H1 (cell line): ENCODE measurements around the gene AQP11. TPM values are rescaled to one million over a fixed set of nuclear protein-coding genes. Genes with fewer than 3 reads are reported as not detected.

Experiments used
- CTCF ChIA-PET: fragments of 300-600 bp; sonication (Branson Sonifier 250); formaldehyde crosslinking; loops from one replicate; lab custom pipeline; 2021; ENCODE audit not compliant: partially characterized antibody; lab: Charles Lee
- POLR2A ChIA-PET: fragments of 300-600 bp; sonication (Branson Sonifier 250); formaldehyde crosslinking; loops from one replicate; lab custom pipeline; 2021; ENCODE audit warnings: inconsistent platforms; ENCODE audit not compliant: partially characterized antibody; lab: Charles Lee
- DNase-seq, 2 experiments: peaks; one replicate each; pipeline versions ENCODE4 v3.0.0 to v3.0.0-alpha.2; 2010 to 2022; ENCODE audit warnings: low spot score in 2 of 2, low read depth in 1 of 2, mixed read lengths in 1 of 2
- FAIRE-seq: peaks from 2 replicates; lab custom pipeline; 2011; peaks lifted over from hg19 to GRCh38; lab: Jason Lieb, UNC
- H2AFZ ChIP-seq: 2 replicates; pipeline ENCODE4 v1.8.1; 2012; ENCODE audit warnings: low read length, inconsistent platforms
- H2AK5ac ChIP-seq: 2 replicates; pipeline ENCODE4 v1.6.1; 2013; ENCODE audit warnings: low read depth, low read length
- H2BK120ac ChIP-seq: replicated peaks from 2 replicates; pipeline ENCODE3; 2013; ENCODE audit warnings: low read depth, low read length, inconsistent platforms
- H2BK12ac ChIP-seq: 2 replicates; pipeline ENCODE4 v1.6.1; 2013; ENCODE audit warnings: low read depth, low read length
- H2BK15ac ChIP-seq: 2 replicates; pipeline ENCODE4 v1.6.1; 2013; ENCODE audit warnings: low read length
- H2BK20ac ChIP-seq: 2 replicates; pipeline ENCODE4 v1.6.1; 2013; ENCODE audit warnings: low read length
- H2BK5ac ChIP-seq: 2 replicates; pipeline ENCODE4 v1.6.1; 2013; ENCODE audit warnings: low read depth, low read length
- H3K14ac ChIP-seq: 2 replicates; pipeline ENCODE4 v1.6.1; 2013; ENCODE audit warnings: inconsistent platforms; ENCODE audit not compliant: insufficient read length
- H3K18ac ChIP-seq: 2 replicates; pipeline ENCODE4 v1.6.1; 2013; ENCODE audit warnings: low read length; ENCODE audit errors: extremely low read depth
- H3K23ac ChIP-seq: 2 replicates; pipeline ENCODE4 v1.6.1; 2013; ENCODE audit warnings: inconsistent platforms; ENCODE audit not compliant: insufficient read length
- H3K23me2 ChIP-seq: 2 replicates; pipeline ENCODE4 v1.6.1; 2013; ENCODE audit warnings: low read depth, low read length
- H3K27ac ChIP-seq: 2 replicates; pipeline ENCODE4 v1.6.1; 2011; ENCODE audit warnings: low read depth, low read length, inconsistent platforms
- H3K27me3 ChIP-seq, 4 experiments: replicated peaks in 1 of 4; 1 replicate in 1 of 4; 2 replicates in 3 of 4; pipeline versions ENCODE4 v1.6.1 to v1.8.1; 2011 to 2013; ENCODE audit warnings: low read length in 3 of 4, mild to moderate bottlenecking in 3 of 4, inconsistent platforms in 2 of 4, mixed read lengths in 2 of 4, moderate library complexity in 1 of 4; ENCODE audit not compliant: control insufficient read depth in 3 of 4, insufficient read depth in 3 of 4; ENCODE audit errors: extremely low read depth in 1 of 4
- H3K36me3 ChIP-seq, 4 experiments: 2 replicates each; pipeline versions ENCODE4 v1.6.1 to v1.8.1; 2011 to 2013; ENCODE audit warnings: mild to moderate bottlenecking in 4 of 4, low read length in 3 of 4, moderate library complexity in 2 of 4, control low read depth in 1 of 4, inconsistent platforms in 1 of 4; ENCODE audit not compliant: insufficient read depth in 4 of 4, control insufficient read depth in 2 of 4
- H3K4ac ChIP-seq: replicated peaks from 2 replicates; pipeline ENCODE3; 2013; ENCODE audit warnings: low read length, low read depth, mixed read lengths, inconsistent platforms; ENCODE audit not compliant: insufficient read length
- H3K4me1 ChIP-seq, 4 experiments: replicated peaks in 1 of 4; 1 replicate in 1 of 4; 2 replicates in 3 of 4; pipeline versions ENCODE4 v1.6.1 to v1.8.1; 2011 to 2013; ENCODE audit warnings: low read length in 3 of 4, inconsistent platforms in 2 of 4, mixed read lengths in 1 of 4; ENCODE audit not compliant: insufficient read depth in 4 of 4, control insufficient read depth in 3 of 4
- H3K4me2 ChIP-seq, 2 experiments: 2 replicates each; pipeline versions ENCODE4 v1.6.1 to v1.8.1; 2011 to 2013; ENCODE audit warnings: low read depth in 2 of 2, low read length in 2 of 2, control low read depth in 1 of 2, inconsistent platforms in 1 of 2, mild to moderate bottlenecking in 1 of 2; ENCODE audit not compliant: insufficient read depth in 1 of 2
- H3K4me3 ChIP-seq, 4 experiments: fragments of 200-600, 300-600 bp in 1 of 4; sonication (generic), shearing (Covaris generic), sonication (Bioruptor Twin) in 1 of 4; 2 replicates each; pipeline versions ENCODE4 v1.5.1 to v1.8.1; 2011 to 2016; ENCODE audit warnings: low read length in 4 of 4, low read depth in 3 of 4, control low read depth in 2 of 4, inconsistent platforms in 2 of 4, mild to moderate bottlenecking in 2 of 4, mixed read lengths in 1 of 4, moderate library complexity in 1 of 4; ENCODE audit not compliant: insufficient read depth in 2 of 4; ENCODE audit errors: extremely low read depth in 1 of 4
- H3K56ac ChIP-seq: replicated peaks from 2 replicates; pipeline ENCODE3; 2013; ENCODE audit warnings: low read depth, mild to moderate bottlenecking, mixed read lengths, low read length, inconsistent platforms; ENCODE audit not compliant: insufficient read length
- H3K79me1 ChIP-seq: 2 replicates; pipeline ENCODE4 v1.6.1; 2013; ENCODE audit warnings: low read depth, low read length, control low read depth
- H3K79me2 ChIP-seq, 2 experiments: 2 replicates each; pipeline versions ENCODE4 v1.6.1 to v1.8.1; 2012 to 2013; ENCODE audit warnings: low read length in 2 of 2, mild to moderate bottlenecking in 2 of 2, inconsistent platforms in 1 of 2; ENCODE audit not compliant: insufficient read depth in 2 of 2, control insufficient read depth in 1 of 2
- H3K9ac ChIP-seq, 4 experiments: replicated peaks in 1 of 4; 1 replicate in 1 of 4; 2 replicates in 3 of 4; pipeline versions ENCODE4 v1.6.1 to v1.8.1; 2011 to 2013; ENCODE audit warnings: low read depth in 3 of 4, low read length in 3 of 4, control low read depth in 2 of 4, mild to moderate bottlenecking in 2 of 4, moderate library complexity in 2 of 4, inconsistent platforms in 1 of 4; ENCODE audit errors: extremely low read depth in 1 of 4
- H3K9me3 ChIP-seq, 2 experiments: 2 replicates each; pipeline versions ENCODE4 v1.6.1 to v1.8.1; 2012 to 2013; ENCODE audit warnings: mild to moderate bottlenecking in 2 of 2, moderate library complexity in 2 of 2, control low read depth in 1 of 2, inconsistent platforms in 1 of 2, low read depth in 1 of 2, low read length in 1 of 2, mixed read lengths in 1 of 2; ENCODE audit not compliant: insufficient read depth in 2 of 2
- H4K20me1 ChIP-seq, 2 experiments: replicated peaks in 1 of 2; 2 replicates each; pipeline versions ENCODE3 to v1.8.1; 2011 to 2013; ENCODE audit warnings: inconsistent platforms in 2 of 2, low read length in 2 of 2, mild to moderate bottlenecking in 1 of 2; ENCODE audit not compliant: insufficient read depth in 2 of 2, control insufficient read depth in 1 of 2
- H4K5ac ChIP-seq: 2 replicates; pipeline ENCODE4 v1.6.1; 2013; ENCODE audit warnings: low read length, low read depth, mixed read lengths, inconsistent platforms; ENCODE audit not compliant: insufficient read length
- H4K8ac ChIP-seq: 2 replicates; pipeline ENCODE4 v1.8.0; 2013; ENCODE audit warnings: mild to moderate bottlenecking, moderate library complexity, low read length, inconsistent platforms; ENCODE audit not compliant: insufficient read depth; ENCODE audit errors: extremely low read depth
- H4K91ac ChIP-seq: replicated peaks from 2 replicates; pipeline ENCODE3; 2013; ENCODE audit warnings: low read length, mixed read lengths, inconsistent platforms; ENCODE audit not compliant: insufficient read length
- BCL11A ChIP-seq, 2 experiments: IDR thresholded peaks; one replicate each; pipeline ENCODE4 v1.6.1; 2011; ENCODE audit warnings: low read depth in 2 of 2, low read length in 2 of 2, mild to moderate bottlenecking in 2 of 2
- CTBP2 ChIP-seq: IDR thresholded peaks from 2 replicates; pipeline ENCODE4 v1.7.0; 2011; ENCODE audit warnings: borderline replicate concordance, mild to moderate bottlenecking, moderate library complexity, mixed read lengths, low read length; ENCODE audit not compliant: insufficient read depth, insufficient read length
- EP300 ChIP-seq, 2 experiments: IDR thresholded peaks; 1 replicate in 1 of 2; 2 replicates in 1 of 2; pipeline ENCODE4 v1.6.1; 2011 to 2012; ENCODE audit warnings: low read depth in 2 of 2, low read length in 2 of 2, mild to moderate bottlenecking in 2 of 2, borderline replicate concordance in 1 of 2, inconsistent platforms in 1 of 2, moderate library complexity in 1 of 2
- GABPA ChIP-seq: IDR thresholded peaks from 2 replicates; pipeline ENCODE4 v1.6.1; 2011; ENCODE audit warnings: mild to moderate bottlenecking, low read length, moderate library complexity, borderline replicate concordance; ENCODE audit not compliant: insufficient read depth
- KDM1A ChIP-seq: fragments of 200-600, 300-600 bp; sonication (generic); IDR thresholded peaks from 2 replicates; pipeline ENCODE4 v1.7.1; 2016; ENCODE audit warnings: mild to moderate bottlenecking, low read length, borderline replicate concordance
- KDM5A ChIP-seq: fragments of 200-600 bp; IDR thresholded peaks from 2 replicates; pipeline ENCODE4 v1.7.1; 2012; ENCODE audit warnings: mild to moderate bottlenecking, low read length, inconsistent platforms, mixed read lengths
- POLR2A ChIP-seq, 2 experiments: IDR thresholded peaks; 1 replicate in 1 of 2; 2 replicates in 1 of 2; pipeline ENCODE4 v1.6.1; 2011; ENCODE audit warnings: low read depth in 2 of 2, low read length in 2 of 2, mild to moderate bottlenecking in 2 of 2; ENCODE audit errors: control extremely low read depth in 1 of 2
- POLR2AphosphoS5 ChIP-seq: IDR thresholded peaks from 2 replicates; pipeline ENCODE4 v1.6.1; 2011; ENCODE audit warnings: low read depth, low read length
- RFX5 ChIP-seq: IDR thresholded peaks from 2 replicates; pipeline ENCODE4 v1.6.1; 2011; ENCODE audit warnings: low read depth, low read length, improper control_type of control experiment, borderline replicate concordance
- SIRT6 ChIP-seq: IDR thresholded peaks from one replicate; pipeline ENCODE4 v1.7.1; 2012; ENCODE audit warnings: low read length, inconsistent platforms
- TAF1 ChIP-seq: IDR thresholded peaks from 2 replicates; pipeline ENCODE4 v1.6.1; 2011; ENCODE audit warnings: mild to moderate bottlenecking, low read depth, low read length
- TCF12 ChIP-seq: IDR thresholded peaks from 2 replicates; pipeline ENCODE4 v1.6.1; 2011; ENCODE audit warnings: low read depth, mild to moderate bottlenecking, low read length
- WGBS, 2 experiments: shearing (Covaris generic) in 1 of 2; methylation state at CpG; one replicate each; pipeline versions ENCODE4 v1.1.6 to v1.1.7; 2013 to 2015; ENCODE audit warnings: low lambda C conversion rate in 2 of 2, mixed read lengths in 2 of 2, inconsistent platforms in 1 of 2, low coverage in 1 of 2, missing lambda C conversion rate in 1 of 2; ENCODE audit not compliant: insufficient replicate concordance in 2 of 2, insufficient coverage in 1 of 2, insufficient read length in 1 of 2; ENCODE audit errors: extremely low coverage in 1 of 2, missing lambda C conversion rate in 1 of 2; 5-methylcytosine and 5-hydroxymethylcytosine counted together
- polyA plus RNA-seq, 7 experiments: library from polyadenylated mRNA; depleted of rRNA in 3 of 7; stranded (reverse) in 5 of 7; unstranded in 2 of 7; fragments of >200 nt in 5 of 7; fragments of 200-250 nt in 2 of 7; gene quantifications; 1 replicate in 5 of 7; 2 replicates in 1 of 7; 4 replicates in 1 of 7; pipeline versions ENCODE4 v1.2.1 to v1.2.3, GENCODE V29; 2011 to 2013; ENCODE audit warnings: missing spikeins in 2 of 7, mixed read lengths in 2 of 7
- total RNA-seq: library from RNA; stranded (reverse); fragmentation: NEBNext Ultra II Directional; extraction: Animal tissue kit (Norgen Biotek cat#: 25700); gene quantifications from 2 replicates; pipeline ENCODE4 v1.2.1, GENCODE V29; 2021
- TF ChIP-seq, protein P1 (sequence below): IDR thresholded peaks from 2 replicates; pipeline ENCODE4 v1.6.1; 2011; ENCODE audit warnings: low read length, improper control_type of control experiment

Gene AQP11
- total and polyA plus RNA-seq, 2 of the 8 experiments (the other 6 are each of a cell fraction or from before 2014, with no cell fraction given), result 1.1 to 1.6 TPM

DNA sequence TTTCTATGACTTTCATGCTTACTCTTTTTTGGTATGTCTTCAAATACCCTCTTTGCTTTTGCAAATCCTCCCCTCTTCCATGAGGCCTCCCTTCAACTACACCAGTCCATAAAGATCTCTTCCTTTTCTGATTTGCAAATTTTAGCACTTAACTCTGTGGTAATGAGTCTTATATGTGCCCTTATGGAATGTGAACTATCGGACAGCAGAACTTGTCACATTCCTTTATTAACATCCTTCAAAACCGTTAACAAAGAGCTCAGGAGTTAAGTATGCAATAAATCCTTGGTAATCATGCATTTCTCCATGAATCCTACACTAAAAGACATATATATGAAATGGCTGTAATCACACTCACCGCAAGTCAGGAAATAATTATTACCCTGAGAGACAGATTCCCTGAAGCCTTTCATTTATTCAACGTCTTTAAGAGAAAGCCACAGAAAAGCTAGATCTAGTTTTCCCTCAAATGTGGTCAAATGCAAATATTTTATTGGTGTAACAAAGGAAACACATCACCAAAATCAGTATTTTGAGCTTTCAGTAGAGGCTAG, 40.5 kb downstream of the AQP11 start:
- H3K23ac ChIP-seq, result no peak overlapping the region
- no peak for FAIRE-seq
- TF ChIP-seq KDM1A (no peak), KDM5A (no peak), CTBP2 (no peak), TCF12 (no peak), RFX5 (no peak), POLR2AphosphoS5 (no peak), GABPA (no peak), BCL11A (IDR thresholded peaks at IDR 0.05; ENCODE audit: low read depth in 2 of 2, low read length in 2 of 2) (no peak), EP300 (IDR thresholded peaks at IDR 0.05; ENCODE audit: borderline replicate concordance in 1 of 2, low read depth in 2 of 2, low read length in 2 of 2) (no peak), TAF1 (no peak), SIRT6 (no peak), POLR2A (IDR thresholded peaks at IDR 0.05; ENCODE audit: control extremely low read depth in 1 of 2, low read depth in 2 of 2, low read length in 2 of 2) (no peak)
- TF ChIP-seq, protein P1, sequence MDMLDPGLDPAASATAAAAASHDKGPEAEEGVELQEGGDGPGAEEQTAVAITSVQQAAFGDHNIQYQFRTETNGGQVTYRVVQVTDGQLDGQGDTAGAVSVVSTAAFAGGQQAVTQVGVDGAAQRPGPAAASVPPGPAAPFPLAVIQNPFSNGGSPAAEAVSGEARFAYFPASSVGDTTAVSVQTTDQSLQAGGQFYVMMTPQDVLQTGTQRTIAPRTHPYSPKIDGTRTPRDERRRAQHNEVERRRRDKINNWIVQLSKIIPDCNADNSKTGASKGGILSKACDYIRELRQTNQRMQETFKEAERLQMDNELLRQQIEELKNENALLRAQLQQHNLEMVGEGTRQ, result no peak
- TF ChIP-seq, all 59 proteins: peak for 0
- H3K4me2 ChIP-seq, result no peak overlapping the region
- no peak overlapping the region for H3K9ac ChIP-seq
- DNase-seq, result no peak
- H3K27me3 ChIP-seq, result no peaks in the 10 kb centered on the region
- peaks cover 2% of the 10 kb centered on the region in 2 experiments for H4K20me1 ChIP-seq
- ChIA-PET CTCF (interaction anchor here (0.6 to 1.1 kb wide), 4 partner anchors 11 to 256 kb away, joined by 3 read pairs; no protein-coding TSS in a partner anchor), POLR2A (interaction anchor here (0.6 to 1.3 kb wide), 2 partner anchors 10 to 26 kb away, joined by 3 to 5 read pairs; no protein-coding TSS in a partner anchor)
- H3K56ac ChIP-seq, result no peak overlapping the region
- peaks cover 4 to 64% of the 10 kb centered on the region in 2 experiments; a peak in 3 of 4 replicates for H3K79me2 ChIP-seq
- no peak overlapping the region for H2BK15ac ChIP-seq
- H4K91ac ChIP-seq, result no peak overlapping the region
- H2BK12ac ChIP-seq, result no peak overlapping the region
- no peaks in the 10 kb centered on the region; the same call in 1 of the 2 replicates for H3K23me2 ChIP-seq
- H4K5ac ChIP-seq, result no peak overlapping the region
- no peak overlapping the region for H2BK5ac ChIP-seq
- H2BK120ac ChIP-seq, result no peak overlapping the region
- no peak overlapping the region for H2BK20ac ChIP-seq
- H2AFZ ChIP-seq, result no peak overlapping the region
- H3K27ac ChIP-seq, result no peak overlapping the region
- H2AK5ac ChIP-seq, result no peak overlapping the region
- no peaks in the 10 kb centered on the region for H3K4me1 ChIP-seq
- no peak overlapping the region for H3K18ac ChIP-seq
- H3K79me1 ChIP-seq, result no peaks in the 10 kb centered on the region; the same call in 1 of the 2 replicates
- H3K4ac ChIP-seq, result no peak overlapping the region
- 89% methylated on average over 4 of the region's 4 CpGs; no CpG with 5 or more reads in 1 of the 2 experiments for WGBS, 2 experiments
- H3K4me3 ChIP-seq, result no peak overlapping the region
- no peak overlapping the region for H3K14ac ChIP-seq
- no peaks in the 10 kb centered on the region for H3K9me3 ChIP-seq
- H4K8ac ChIP-seq, result no peak overlapping the region
- H3K36me3 ChIP-seq, result peaks cover 2 to 23% (median 8%) of the 10 kb centered on the region in 4 experiments; a peak in 6 of 8 replicates
